Sigmoid colon (tissue), 4 donors: ENCODE results near the gene CCDC47.

Experiments
- CTCF ChIP-seq, 4 experiments: fragments of 450-650 bp in 3 of 4; fragments of 200-600 bp in 1 of 4; IDR thresholded peaks; one replicate each; pipeline ENCODE4 v1.5.1; 2016 to 2019; ENCODE audit warnings: antibody characterized with exemption in 4 of 4, mild to moderate bottlenecking in 3 of 4, moderate library complexity in 2 of 4
- EP300 ChIP-seq, 4 donors: sonication (generic); formaldehyde crosslinking; IDR thresholded peaks; one replicate each; pipeline ENCODE4 v1.6.1; 2017; ENCODE audit warnings: antibody characterized with exemption in 4 of 4
- POLR2A ChIP-seq, 2 donors: fragments of 450-650 bp; IDR thresholded peaks; one replicate each; pipeline ENCODE4 v1.6.1; 2016; ENCODE audit warnings: antibody characterized with exemption in 2 of 2, mild to moderate bottlenecking in 2 of 2, moderate library complexity in 2 of 2
- POLR2AphosphoS5 ChIP-seq, 4 donors: sonication (generic); formaldehyde crosslinking; IDR thresholded peaks; one replicate each; pipeline ENCODE4 v1.6.1; 2017; ENCODE audit warnings: antibody characterized with exemption in 4 of 4

GRCh38 chr17:63701868-63702720 is 71.3 kb downstream of the CCDC47 start:
- TF ChIP-seq POLR2A (IDR thresholded peaks at IDR 0.05) (no peak), EP300 (IDR thresholded peaks at IDR 0.05) (no peak), CTCF (IDR thresholded peaks at IDR 0.05) (no peak), POLR2AphosphoS5 (IDR thresholded peaks at IDR 0.05) (no peak)
